Osteoblast (primary cell): ENCODE results near the gene CDK9. TPM values are rescaled to one million over a fixed set of nuclear protein-coding genes. Genes with fewer than 3 reads are reported as not detected.

Experiments
- DNase-seq: peaks from one replicate; pipeline ENCODE4 v3.0.0; 2011; ENCODE audit warnings: low spot score, mixed read lengths; ENCODE audit not compliant: insufficient read length; ENCODE audit errors: missing footprints
- H2AFZ ChIP-seq: 2 replicates; pipeline ENCODE4 v1.6.0; 2011; ENCODE audit warnings: mild to moderate bottlenecking, low read length
- H3K27ac ChIP-seq: 2 replicates; pipeline ENCODE4 v1.5.1; 2011; ENCODE audit warnings: mild to moderate bottlenecking, low read depth, low read length, moderate library complexity
- H3K27me3 ChIP-seq: 2 replicates; pipeline ENCODE4 v1.6.0; 2012; ENCODE audit warnings: mild to moderate bottlenecking, control low read depth, inconsistent platforms, low read length, moderate library complexity; ENCODE audit not compliant: insufficient read depth
- H3K36me3 ChIP-seq: 2 replicates; pipeline ENCODE4 v1.5.1; 2011; ENCODE audit warnings: mild to moderate bottlenecking, low read length, control low read depth, moderate library complexity; ENCODE audit not compliant: insufficient read depth
- H3K4me1 ChIP-seq: 2 replicates; pipeline ENCODE4 v1.5.1; 2011; ENCODE audit warnings: mild to moderate bottlenecking, low read length, control low read depth, moderate library complexity; ENCODE audit not compliant: insufficient read depth
- H3K4me2 ChIP-seq: 2 replicates; pipeline ENCODE4 v1.6.0; 2011; ENCODE audit warnings: mild to moderate bottlenecking, low read length; ENCODE audit not compliant: insufficient read depth
- H3K4me3 ChIP-seq: fragments of 200-600 bp; sonication (generic); 3 replicates; pipeline ENCODE4 v1.5.1; 2012; ENCODE audit warnings: mild to moderate bottlenecking, low read length, inconsistent platforms; ENCODE audit not compliant: insufficient read depth
- H3K79me2 ChIP-seq: 2 replicates; pipeline ENCODE4 v1.6.0; 2012; ENCODE audit warnings: mild to moderate bottlenecking, low read length, control low read depth, inconsistent platforms; ENCODE audit not compliant: insufficient read depth
- H3K9me3 ChIP-seq: 2 replicates; pipeline ENCODE4 v1.5.1; 2011; ENCODE audit warnings: low read depth, low read length, control low read depth
- H4K20me1 ChIP-seq: 2 replicates; pipeline ENCODE4 v1.6.0; 2012; ENCODE audit warnings: mild to moderate bottlenecking, low read length, control low read depth; ENCODE audit not compliant: insufficient read depth
- total RNA-seq: library from RNA; depleted of rRNA; stranded (reverse); fragments of >200 nt; gene quantifications from 2 replicates; pipeline ENCODE4 v1.2.3, GENCODE V29; 2012
- TF ChIP-seq, protein P1 (sequence below): IDR thresholded peaks from 2 replicates; pipeline ENCODE4 v1.5.1; 2011; ENCODE audit warnings: mild to moderate bottlenecking, low read depth, low read length, moderate library complexity; ENCODE audit errors: extremely low read depth

CDK9 gene
- total RNA-seq, 1 donor = 56.1 TPM

DNA sequence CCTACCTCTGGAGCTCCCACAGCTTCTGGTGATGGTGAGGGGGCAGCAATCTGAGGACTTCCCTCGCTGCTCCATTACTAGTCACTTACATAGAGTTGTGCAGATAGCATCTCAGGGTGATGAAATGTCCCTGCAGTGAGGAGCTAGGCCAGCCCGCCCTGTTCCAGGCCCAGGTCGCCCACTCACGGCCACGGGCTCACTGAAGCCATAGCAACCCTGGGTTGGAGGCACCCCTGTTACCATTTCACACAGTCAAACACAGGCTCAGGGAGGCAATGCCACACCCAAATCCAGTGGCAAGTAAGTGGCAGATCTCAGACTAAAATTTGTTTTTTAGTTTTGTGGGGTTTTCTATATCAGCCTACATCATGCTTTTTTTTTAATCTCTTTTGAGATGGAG is 27.0 kb upstream of the CDK9 start:
- H3K4me2 ChIP-seq = no peak overlapping the region
- no peaks in the 10 kb centered on the region for H3K36me3 ChIP-seq
- no peak overlapping the region for H3K4me3 ChIP-seq
- no peaks in the 10 kb centered on the region for H3K4me1 ChIP-seq
- H3K27ac ChIP-seq = no peak overlapping the region
- H4K20me1 ChIP-seq = no peaks in the 10 kb centered on the region
- H3K27me3 ChIP-seq = peaks cover 23% of the 10 kb centered on the region
- no peak overlapping the region for H2AFZ ChIP-seq
- TF ChIP-seq, protein P1, sequence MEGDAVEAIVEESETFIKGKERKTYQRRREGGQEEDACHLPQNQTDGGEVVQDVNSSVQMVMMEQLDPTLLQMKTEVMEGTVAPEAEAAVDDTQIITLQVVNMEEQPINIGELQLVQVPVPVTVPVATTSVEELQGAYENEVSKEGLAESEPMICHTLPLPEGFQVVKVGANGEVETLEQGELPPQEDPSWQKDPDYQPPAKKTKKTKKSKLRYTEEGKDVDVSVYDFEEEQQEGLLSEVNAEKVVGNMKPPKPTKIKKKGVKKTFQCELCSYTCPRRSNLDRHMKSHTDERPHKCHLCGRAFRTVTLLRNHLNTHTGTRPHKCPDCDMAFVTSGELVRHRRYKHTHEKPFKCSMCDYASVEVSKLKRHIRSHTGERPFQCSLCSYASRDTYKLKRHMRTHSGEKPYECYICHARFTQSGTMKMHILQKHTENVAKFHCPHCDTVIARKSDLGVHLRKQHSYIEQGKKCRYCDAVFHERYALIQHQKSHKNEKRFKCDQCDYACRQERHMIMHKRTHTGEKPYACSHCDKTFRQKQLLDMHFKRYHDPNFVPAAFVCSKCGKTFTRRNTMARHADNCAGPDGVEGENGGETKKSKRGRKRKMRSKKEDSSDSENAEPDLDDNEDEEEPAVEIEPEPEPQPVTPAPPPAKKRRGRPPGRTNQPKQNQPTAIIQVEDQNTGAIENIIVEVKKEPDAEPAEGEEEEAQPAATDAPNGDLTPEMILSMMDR = no peak
- DNase-seq = peak; percentile 74
- no peaks in the 10 kb centered on the region for H3K79me2 ChIP-seq
- no peaks in the 10 kb centered on the region for H3K9me3 ChIP-seq

DNA sequence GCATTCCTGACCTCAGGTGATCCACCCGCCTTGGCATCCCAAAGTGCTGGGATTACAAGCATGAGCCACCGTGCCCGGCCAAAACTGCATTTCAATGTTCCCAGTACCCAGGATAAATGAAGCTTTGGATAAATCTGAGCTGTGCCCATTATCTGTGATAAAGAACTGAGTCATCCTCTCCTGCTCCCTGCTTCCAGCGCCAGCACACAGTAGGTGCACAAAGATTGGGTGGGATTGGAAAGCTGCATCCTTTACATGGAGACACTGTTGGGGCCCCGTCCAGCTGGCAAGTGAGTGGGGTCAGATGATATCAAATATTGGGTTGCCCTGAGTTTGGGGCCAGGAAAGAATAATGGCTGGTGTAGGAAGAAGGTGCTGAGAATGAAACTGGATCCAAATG is 24.8 kb upstream of the CDK9 start:
- no peaks in the 10 kb centered on the region for H3K9me3 ChIP-seq
- no peaks in the 10 kb centered on the region for H3K36me3 ChIP-seq
- H3K4me2 ChIP-seq = no peak overlapping the region
- peaks cover 6% of the 10 kb centered on the region for H3K27me3 ChIP-seq
- no peaks in the 10 kb centered on the region for H3K4me1 ChIP-seq
- H3K27ac ChIP-seq = no peak overlapping the region
- H4K20me1 ChIP-seq = no peaks in the 10 kb centered on the region
- no peak overlapping the region for H2AFZ ChIP-seq
- no peak overlapping the region for H3K4me3 ChIP-seq
- TF ChIP-seq, protein P1 = no peak
- DNase-seq = peak; percentile 58
- no peaks in the 10 kb centered on the region for H3K79me2 ChIP-seq

DNA sequence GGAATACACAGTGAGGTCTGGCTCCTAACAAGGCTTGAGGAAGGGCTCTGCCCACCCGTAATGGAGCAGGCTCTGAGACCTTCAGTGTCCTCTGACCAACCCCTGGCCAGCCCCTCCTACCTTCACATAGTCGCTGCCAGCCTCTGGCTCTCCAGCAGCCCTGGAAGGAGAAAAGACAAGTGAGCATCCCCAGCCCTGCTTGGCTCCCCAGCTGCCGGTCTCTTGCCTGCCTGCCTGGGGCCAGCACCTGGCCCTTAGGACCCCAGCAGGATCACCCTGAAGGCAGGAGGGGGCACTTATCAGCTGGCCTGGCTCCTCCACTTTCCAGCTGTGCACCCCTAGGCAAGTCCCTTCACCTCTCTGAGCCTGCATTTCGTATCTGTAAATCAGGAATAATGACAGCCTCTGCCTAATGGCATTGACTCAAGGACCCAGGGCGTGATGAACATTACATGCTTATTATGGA is 24.3 kb upstream of the CDK9 start:
- no peak overlapping the region for H2AFZ ChIP-seq
- H3K9me3 ChIP-seq = no peaks in the 10 kb centered on the region
- H3K27ac ChIP-seq = no peak overlapping the region
- H3K4me2 ChIP-seq = no peak overlapping the region
- no peak overlapping the region for H3K4me3 ChIP-seq
- H3K4me1 ChIP-seq = no peaks in the 10 kb centered on the region
- TF ChIP-seq, protein P1 = no peak
- H3K36me3 ChIP-seq = no peaks in the 10 kb centered on the region
- H3K79me2 ChIP-seq = no peaks in the 10 kb centered on the region
- DNase-seq = peak; percentile 50
- H4K20me1 ChIP-seq = no peaks in the 10 kb centered on the region
- peaks cover 3% of the 10 kb centered on the region for H3K27me3 ChIP-seq

DNA sequence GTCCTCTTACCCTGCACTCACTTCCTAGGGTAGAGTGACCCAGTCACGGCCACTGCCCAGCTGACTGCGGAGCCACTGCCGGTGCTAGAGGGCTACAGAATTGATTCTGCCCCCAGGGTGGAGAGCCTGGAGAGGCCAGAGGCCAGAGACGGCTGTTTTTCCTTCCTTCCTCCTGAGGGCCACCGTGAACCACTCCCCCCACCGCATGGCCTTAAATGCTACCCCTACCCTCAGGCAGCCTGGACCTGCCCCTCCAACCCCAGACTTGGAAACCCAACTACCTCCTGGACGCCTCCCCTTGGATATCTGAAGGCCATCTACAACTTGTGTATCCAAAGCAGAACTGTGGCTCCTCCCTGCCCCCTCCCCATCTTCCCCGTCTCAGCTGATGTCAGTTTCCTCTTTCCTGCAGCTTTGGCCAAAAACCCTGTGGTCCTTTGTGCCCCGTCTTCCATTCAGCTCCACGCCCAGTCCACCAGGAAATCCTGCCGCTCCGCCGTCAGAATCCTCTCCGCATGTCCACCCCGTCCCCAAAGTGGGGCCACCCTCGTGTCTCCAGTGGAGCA is 23.6 kb upstream of the CDK9 start:
- Histone ChIP-seq H2AFZ (no peak overlapping the region), H3K27ac (no peak overlapping the region), H3K79me2 (no peaks in the 10 kb centered on the region), H3K36me3 (no peaks in the 10 kb centered on the region), H4K20me1 (no peaks in the 10 kb centered on the region), H3K4me1 (no peaks in the 10 kb centered on the region), H3K9me3 (no peaks in the 10 kb centered on the region), H3K27me3 (peaks cover 3% of the 10 kb centered on the region), H3K4me3 (no peak overlapping the region), H3K4me2 (no peak overlapping the region)
- peak; percentile 68 for DNase-seq
- TF ChIP-seq, protein P1 = no peak
